GM21390 (cell line): ENCODE data around the gene ATF2.

Experiments used
- ATAC-seq: cut with Tn5 transposase; IDR thresholded peaks from one replicate; pipeline ENCODE4 v1.9.1; 2021; ENCODE audit not compliant: unreplicated experiment

Gene ATF2

GRCh38 chr2:175167792-175168563 is at the start of gene ATF2:
ATF2 (minus strand) TSS chr2:175168203; CDS start chr2:175136443, 31,760 bp downstream.
- peak; percentile 95 for ATAC-seq

GRCh38 chr2:175207741-175208438 is 39.9 kb upstream of the ATF2 start:
- ATAC-seq: no peak

GRCh38 chr2:175206866-175207265 is 38.9 kb upstream of the ATF2 start:
- no peak for ATAC-seq

- ATAC-seq: no peak
These were observed 37.5 kb upstream of the ATF2 start for GRCh38 chr2:175205523-175205922.

GRCh38 chr2:175203621-175204496 is 35.9 kb upstream of the ATF2 start:
- peak; percentile 76 for ATAC-seq

GRCh38 chr2:175195012-175195411 is 27.0 kb upstream of the ATF2 start:
- no peak for ATAC-seq

GRCh38 chr2:175188761-175189160 is 20.8 kb upstream of the ATF2 start:
- no peak for ATAC-seq

- peak; percentile 86 for ATAC-seq
These were observed 19.4 kb upstream of the ATF2 start for GRCh38 chr2:175187378-175187777.

GRCh38 chr2:175183674-175184073 is 15.7 kb upstream of the ATF2 start:
- no peak for ATAC-seq

- ATAC-seq: no peak
These were observed 13.9 kb upstream of the ATF2 start for GRCh38 chr2:175181877-175182308.

GRCh38 chr2:175181104-175181876 is 13.3 kb upstream of the ATF2 start, which contains the start of gene ATP5MC3:
ATP5MC3 (minus strand) TSS chr2:175181710; CDS start chr2:175181393, 317 bp downstream.
- peak; percentile 83 for ATAC-seq

- ATAC-seq: peak; percentile 59
These were observed 12.7 kb upstream of the ATF2 start for GRCh38 chr2:175180701-175181103.

- ATAC-seq: no peak
These were observed 8.6 kb upstream of the ATF2 start for GRCh38 chr2:175176624-175177023.

GRCh38 chr2:175175896-175176295 is 7.9 kb upstream of the ATF2 start:
- ATAC-seq: no peak

- no peak for ATAC-seq
These were observed 7.3 kb upstream of the ATF2 start for GRCh38 chr2:175175320-175175719.

- no peak for ATAC-seq
These were observed 2.8 kb upstream of the ATF2 start for GRCh38 chr2:175170659-175171304.

GRCh38 chr2:175169191-175169590 is 1.2 kb upstream of the ATF2 start:
- ATAC-seq: no peak

GRCh38 chr2:175168564-175168945 is 552 bp upstream of the ATF2 start:
- peak; percentile 23 for ATAC-seq

- peak; percentile 2 for ATAC-seq
These were observed 769 bp downstream of the ATF2 start for GRCh38 chr2:175167076-175167791.
